ENCODE data around the gene NANP. TPM values are rescaled to one million over a fixed set of nuclear protein-coding genes. Genes with fewer than 3 reads are reported as not detected.

The NANP gene
- total RNA-seq, 1 experiment from 2014 or later: 7.3 TPM

DNA sequence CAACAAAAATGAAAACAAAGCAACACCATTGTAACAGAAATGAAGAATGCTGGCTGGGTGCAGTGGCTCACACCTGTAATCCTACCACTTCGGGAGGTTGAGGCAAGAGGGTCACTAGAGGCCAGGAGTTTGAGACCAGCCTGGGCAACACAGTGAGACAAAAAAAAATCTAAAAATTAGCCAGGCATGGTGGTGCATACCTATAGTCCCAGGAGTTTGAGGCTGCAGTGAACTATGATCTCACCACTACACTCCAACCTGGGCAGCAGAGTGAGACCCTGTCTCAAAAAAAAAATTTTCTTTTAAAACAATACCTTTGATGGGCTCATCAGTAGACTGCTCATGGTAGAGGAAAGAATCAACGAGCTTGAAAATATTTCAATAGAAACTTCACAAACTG, 57.0 kb downstream of the NANP start:
- Histone ChIP-seq H3K36me3 (ENCODE audit: control insufficient read depth, insufficient read depth, low read length) (no peaks in the 10 kb centered on the region), H3K9me3 (ENCODE audit: control insufficient read depth, insufficient read depth, low read depth, low read length) (peaks cover 7% of the 10 kb centered on the region; the same call in 1 of the 2 replicates), H3K4me3 (ENCODE audit: low read depth in 2 of 2, low read length in 2 of 2) (no peak overlapping the region), H3K4me1 (ENCODE audit: control insufficient read depth, insufficient read depth, low read length) (no peaks in the 10 kb centered on the region), H3K27me3 (ENCODE audit: control insufficient read depth, insufficient read depth, low read length) (no peaks in the 10 kb centered on the region), H3K27ac (ENCODE audit: low read length) (no peak overlapping the region)
- in situ Hi-C loops (cut with HindIII; ENCODE audit: low pct_unique_long_range_greater_than_20kb, low sequenced_read_pairs) (no loop called here), intact Hi-C loops (cut with micrococcal nuclease; ENCODE audit: unreplicated experiment) (no loop called here)
- POLR2A ChIA-PET: no interaction called here
- CTCF ChIA-PET: no interaction called here
- DNase-seq (ENCODE audit: low read depth, low spot score): no peak
- BruUV-seq (replicated peaks): no TSS peak
- TF ChIP-seq SIN3A (IDR thresholded peaks at IDR 0.05; ENCODE audit: borderline replicate concordance, insufficient read depth, low read depth, low read length) (no peak), POLR2AphosphoS5 (IDR thresholded peaks at IDR 0.05; ENCODE audit: low read depth, low read length) (no peak), TCF7L2 (IDR thresholded peaks at IDR 0.05; ENCODE audit: low read depth, low read length) (no peak)
- TF ChIP-seq, protein P1, sequence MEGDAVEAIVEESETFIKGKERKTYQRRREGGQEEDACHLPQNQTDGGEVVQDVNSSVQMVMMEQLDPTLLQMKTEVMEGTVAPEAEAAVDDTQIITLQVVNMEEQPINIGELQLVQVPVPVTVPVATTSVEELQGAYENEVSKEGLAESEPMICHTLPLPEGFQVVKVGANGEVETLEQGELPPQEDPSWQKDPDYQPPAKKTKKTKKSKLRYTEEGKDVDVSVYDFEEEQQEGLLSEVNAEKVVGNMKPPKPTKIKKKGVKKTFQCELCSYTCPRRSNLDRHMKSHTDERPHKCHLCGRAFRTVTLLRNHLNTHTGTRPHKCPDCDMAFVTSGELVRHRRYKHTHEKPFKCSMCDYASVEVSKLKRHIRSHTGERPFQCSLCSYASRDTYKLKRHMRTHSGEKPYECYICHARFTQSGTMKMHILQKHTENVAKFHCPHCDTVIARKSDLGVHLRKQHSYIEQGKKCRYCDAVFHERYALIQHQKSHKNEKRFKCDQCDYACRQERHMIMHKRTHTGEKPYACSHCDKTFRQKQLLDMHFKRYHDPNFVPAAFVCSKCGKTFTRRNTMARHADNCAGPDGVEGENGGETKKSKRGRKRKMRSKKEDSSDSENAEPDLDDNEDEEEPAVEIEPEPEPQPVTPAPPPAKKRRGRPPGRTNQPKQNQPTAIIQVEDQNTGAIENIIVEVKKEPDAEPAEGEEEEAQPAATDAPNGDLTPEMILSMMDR (IDR thresholded peaks at IDR 0.05): no peak
- TF ChIP-seq, protein P2, sequence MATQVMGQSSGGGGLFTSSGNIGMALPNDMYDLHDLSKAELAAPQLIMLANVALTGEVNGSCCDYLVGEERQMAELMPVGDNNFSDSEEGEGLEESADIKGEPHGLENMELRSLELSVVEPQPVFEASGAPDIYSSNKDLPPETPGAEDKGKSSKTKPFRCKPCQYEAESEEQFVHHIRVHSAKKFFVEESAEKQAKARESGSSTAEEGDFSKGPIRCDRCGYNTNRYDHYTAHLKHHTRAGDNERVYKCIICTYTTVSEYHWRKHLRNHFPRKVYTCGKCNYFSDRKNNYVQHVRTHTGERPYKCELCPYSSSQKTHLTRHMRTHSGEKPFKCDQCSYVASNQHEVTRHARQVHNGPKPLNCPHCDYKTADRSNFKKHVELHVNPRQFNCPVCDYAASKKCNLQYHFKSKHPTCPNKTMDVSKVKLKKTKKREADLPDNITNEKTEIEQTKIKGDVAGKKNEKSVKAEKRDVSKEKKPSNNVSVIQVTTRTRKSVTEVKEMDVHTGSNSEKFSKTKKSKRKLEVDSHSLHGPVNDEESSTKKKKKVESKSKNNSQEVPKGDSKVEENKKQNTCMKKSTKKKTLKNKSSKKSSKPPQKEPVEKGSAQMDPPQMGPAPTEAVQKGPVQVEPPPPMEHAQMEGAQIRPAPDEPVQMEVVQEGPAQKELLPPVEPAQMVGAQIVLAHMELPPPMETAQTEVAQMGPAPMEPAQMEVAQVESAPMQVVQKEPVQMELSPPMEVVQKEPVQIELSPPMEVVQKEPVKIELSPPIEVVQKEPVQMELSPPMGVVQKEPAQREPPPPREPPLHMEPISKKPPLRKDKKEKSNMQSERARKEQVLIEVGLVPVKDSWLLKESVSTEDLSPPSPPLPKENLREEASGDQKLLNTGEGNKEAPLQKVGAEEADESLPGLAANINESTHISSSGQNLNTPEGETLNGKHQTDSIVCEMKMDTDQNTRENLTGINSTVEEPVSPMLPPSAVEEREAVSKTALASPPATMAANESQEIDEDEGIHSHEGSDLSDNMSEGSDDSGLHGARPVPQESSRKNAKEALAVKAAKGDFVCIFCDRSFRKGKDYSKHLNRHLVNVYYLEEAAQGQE (IDR thresholded peaks at IDR 0.05; ENCODE audit: insufficient read depth in 1 of 2, low read depth in 2 of 2, low read length in 1 of 2): no peak
- no peak for ATAC-seq

DNA sequence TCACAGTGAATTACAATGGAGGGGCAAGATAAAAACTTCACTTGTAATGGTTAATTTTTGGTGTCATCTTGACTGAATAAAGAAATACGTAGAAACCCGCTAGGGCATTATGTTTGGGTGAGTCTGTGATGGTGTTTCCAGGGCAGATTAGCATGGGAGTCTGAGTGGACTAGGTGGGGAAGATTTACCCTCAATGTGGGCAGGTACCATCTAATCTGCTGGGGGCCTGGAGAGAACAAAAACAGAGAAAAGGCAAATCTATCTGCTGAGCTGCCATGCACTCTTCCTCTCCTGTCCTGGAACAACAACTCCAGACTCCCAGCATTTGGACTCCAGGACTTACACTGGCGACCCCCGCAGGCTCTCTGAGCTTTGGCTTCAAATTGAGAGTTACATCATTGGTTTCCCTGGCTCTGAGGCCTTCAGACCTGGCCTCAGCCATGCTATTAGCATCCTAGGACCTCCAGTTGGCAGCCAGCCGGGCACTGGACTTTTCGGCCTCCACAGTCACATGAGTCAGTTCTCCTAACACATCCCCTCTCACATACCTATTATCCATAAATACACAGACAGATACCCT, 58.1 kb downstream of the NANP start:
- TF ChIP-seq POLR2AphosphoS5 (IDR thresholded peaks at IDR 0.05; ENCODE audit: low read depth, low read length): no peak
- ChIA-PET CTCF (no interaction called here), POLR2A (no interaction called here)
- H3K4me1 ChIP-seq (ENCODE audit: control insufficient read depth, insufficient read depth, low read length): no peaks in the 10 kb centered on the region
- no peaks in the 10 kb centered on the region for H3K36me3 ChIP-seq (ENCODE audit: control insufficient read depth, insufficient read depth, low read length)
- in situ Hi-C loops (cut with HindIII; ENCODE audit: low pct_unique_long_range_greater_than_20kb, low sequenced_read_pairs) (no loop called here), intact Hi-C loops (cut with micrococcal nuclease; ENCODE audit: unreplicated experiment) (no loop called here)
- H3K4me3 ChIP-seq (ENCODE audit: low read depth in 2 of 2, low read length in 2 of 2): no peak overlapping the region
- no TSS peak for BruUV-seq (replicated peaks)
- no peak for ATAC-seq
- no peaks in the 10 kb centered on the region for H3K27me3 ChIP-seq (ENCODE audit: control insufficient read depth, insufficient read depth, low read length)
- no peak overlapping the region for H3K27ac ChIP-seq (ENCODE audit: low read length)
- no peak for DNase-seq (ENCODE audit: low read depth, low spot score)
- H3K9me3 ChIP-seq (ENCODE audit: control insufficient read depth, insufficient read depth, low read depth, low read length): peaks cover 7% of the 10 kb centered on the region; the same call in 1 of the 2 replicates

DNA sequence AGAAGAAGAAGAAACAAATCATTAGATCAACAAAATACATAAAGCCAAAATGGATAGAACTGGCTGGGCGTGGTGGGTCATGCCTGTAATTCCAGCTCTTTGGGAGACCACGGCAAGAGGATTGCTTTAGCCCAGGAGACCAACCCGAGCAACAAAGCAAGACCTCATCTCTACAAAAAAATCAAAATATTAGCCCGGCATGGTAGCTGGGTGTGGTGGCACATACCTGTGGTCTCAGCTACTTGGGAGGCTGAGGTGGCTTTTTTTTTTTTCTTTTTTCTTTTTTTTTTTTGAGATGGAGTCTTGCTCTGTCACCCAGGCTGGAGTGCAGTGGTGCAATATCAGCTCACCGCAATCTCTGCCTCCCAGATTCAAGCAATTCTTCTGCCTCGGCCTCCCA, 59.9 kb downstream of the NANP start:
- Histone ChIP-seq H3K27ac (ENCODE audit: low read length) (no peak overlapping the region), H3K9me3 (ENCODE audit: control insufficient read depth, insufficient read depth, low read depth, low read length) (peaks cover 7% of the 10 kb centered on the region; the same call in 1 of the 2 replicates), H3K4me3 (ENCODE audit: low read depth in 2 of 2, low read length in 2 of 2) (no peak overlapping the region), H3K4me1 (ENCODE audit: control insufficient read depth, insufficient read depth, low read length) (no peaks in the 10 kb centered on the region), H3K36me3 (ENCODE audit: control insufficient read depth, insufficient read depth, low read length) (no peaks in the 10 kb centered on the region), H3K27me3 (ENCODE audit: control insufficient read depth, insufficient read depth, low read length) (no peaks in the 10 kb centered on the region)
- ChIA-PET POLR2A (interaction anchor here (0.7 kb wide), 1 partner anchor 305 kb away, joined by 3 read pairs; no protein-coding TSS in a partner anchor), CTCF (no interaction called here)
- ATAC-seq (no peak), DNase-seq (ENCODE audit: low read depth, low spot score) (no peak)
- TF ChIP-seq, protein P2 (IDR thresholded peaks at IDR 0.05; ENCODE audit: insufficient read depth in 1 of 2, low read depth in 2 of 2, low read length in 1 of 2): no peak
- TF ChIP-seq, protein P1 (IDR thresholded peaks at IDR 0.05): no peak
- TF ChIP-seq POLR2AphosphoS5 (IDR thresholded peaks at IDR 0.05; ENCODE audit: low read depth, low read length): no peak
- no peak for TF ChIP-seq SIN3A (IDR thresholded peaks at IDR 0.05; ENCODE audit: borderline replicate concordance, insufficient read depth, low read depth, low read length)
- TF ChIP-seq TCF7L2 (IDR thresholded peaks at IDR 0.05; ENCODE audit: low read depth, low read length): no peak
- in situ Hi-C loops (cut with HindIII; ENCODE audit: low pct_unique_long_range_greater_than_20kb, low sequenced_read_pairs): no loop called here
- BruUV-seq (replicated peaks): no TSS peak
- intact Hi-C loops (cut with micrococcal nuclease; ENCODE audit: unreplicated experiment): no loop called here

All from Panc1 (cell line).